HCT116 (cell line): ENCODE data around the gene POM121C. TPM values are rescaled to one million over a fixed set of nuclear protein-coding genes. Genes with fewer than 3 reads are reported as not detected.
A peak's percentile ranks its signal among the peaks of the same experiment; 100 is the strongest.
"Not testable (repeated sequence)": the region's sequence is repeated elsewhere in the genome, so short reads cannot be mapped to it uniquely, and the experiment has no call there.

ENCODE experiments used
- ATAC-seq: fragments of 200-7000 bp; cut with Tn5 transposase; 2 replicates; pipeline ENCODE4 v1.9.1; 2020; ENCODE audit warnings: mild to moderate bottlenecking, moderate library complexity
- Bru-seq: library from RNA; stranded (reverse); fragments of 400-500 nt; gene quantifications from one replicate; lab custom pipeline; 2021; lab: Mats Ljungman, UMichigan
- BruChase-seq, 2 experiments: library from RNA; stranded (reverse); fragments of 400-500 nt; gene quantifications; one replicate each; lab custom pipeline; 2021; lab: Mats Ljungman, UMichigan
- BruUV-seq: library from RNA; stranded (reverse); fragments of 400-500 nt; replicated peaks from 2 replicates; lab custom pipeline; 2021; lab: Mats Ljungman, UMichigan
- CTCF ChIA-PET: fragments of 300-600 bp; sonication (Branson Sonifier 250); formaldehyde crosslinking; loops from one replicate; lab custom pipeline; 2021; ENCODE audit warnings: antibody characterized with exemption; lab: Charles Lee
- POLR2A ChIA-PET: fragments of 300-600, 350-600 bp; sonication (Branson Sonifier 250); formaldehyde crosslinking; loops from one replicate; lab custom pipeline; 2021; ENCODE audit warnings: antibody characterized with exemption; lab: Charles Lee
- RAD21 ChIA-PET, 2 experiments: fragments of 300-600 bp; sonication (Branson Sonifier 250); formaldehyde crosslinking; loops; one replicate each; lab custom pipeline; 2023; ENCODE audit warnings: low total read pairs in 2 of 2; ENCODE audit not compliant: uncharacterized antibody in 2 of 2, unreplicated experiment in 2 of 2, low non-redundant PET in 1 of 2; lab: Charles Lee
- DNase-seq: peaks from one replicate; pipeline ENCODE4 v3.0.0-alpha.2; 2010; ENCODE audit warnings: low read depth, low spot score
- H2AFZ ChIP-seq: fragments of 200-600 bp; shearing (Covaris generic), sonication (generic); 2 replicates; pipeline ENCODE4 v1.6.1; 2017; ENCODE audit warnings: low read depth, mixed run types, mixed read lengths, antibody characterized with exemption, low read length; ENCODE audit not compliant: poor library complexity, severe bottlenecking
- H3K27ac ChIP-seq: 2 replicates; pipeline ENCODE4 v1.5.1; 2012; ENCODE audit warnings: low read depth, low read length
- H3K27me3 ChIP-seq: fragments of 200-600 bp; sonication (generic); 2 replicates; pipeline ENCODE4 v1.6.1; 2016; ENCODE audit warnings: mixed run types, low read length, mixed read lengths; ENCODE audit not compliant: insufficient read depth
- H3K36me3 ChIP-seq, 2 experiments: fragments of 200-500 bp in 1 of 2; fragments of 200-600 bp in 1 of 2; sonication (Bioruptor generic) in 1 of 2; sonication (generic) in 1 of 2; 2 replicates each; pipeline versions ENCODE4 v1.5.1 to v1.6.1; 2014 to 2016; ENCODE audit warnings: low read length in 2 of 2, inconsistent platforms in 1 of 2, mixed read lengths in 1 of 2, mixed run types in 1 of 2; ENCODE audit not compliant: insufficient read depth in 2 of 2, control insufficient read depth in 1 of 2
- H3K4me1 ChIP-seq, 2 experiments: fragments of 200-600 bp in 1 of 2; sonication (generic) in 1 of 2; 2 replicates each; pipeline versions ENCODE4 v1.5.1 to v1.6.1; 2012 to 2017; ENCODE audit warnings: low read length in 2 of 2, inconsistent platforms in 1 of 2, mild to moderate bottlenecking in 1 of 2, mixed read lengths in 1 of 2, mixed run types in 1 of 2, moderate library complexity in 1 of 2; ENCODE audit not compliant: insufficient read depth in 2 of 2, control insufficient read depth in 1 of 2
- H3K4me2 ChIP-seq: fragments of 200-600 bp; sonication (generic); 2 replicates; pipeline ENCODE4 v1.6.1; 2017; ENCODE audit warnings: mixed run types, low read length, mixed read lengths
- H3K4me3 ChIP-seq, 2 experiments: fragments of 200-600 bp in 1 of 2; sonication (generic) in 1 of 2; replicated peaks in 1 of 2; 2 replicates each; pipeline ENCODE4 v1.5.1; 2011 to 2016; ENCODE audit warnings: low read length in 2 of 2, control low read depth in 1 of 2, low read depth in 1 of 2, mild to moderate bottlenecking in 1 of 2, mixed read lengths in 1 of 2, mixed run types in 1 of 2
- H3K79me2 ChIP-seq: fragments of 200-600 bp; sonication (generic); 2 replicates; pipeline ENCODE4 v1.6.1; 2017; ENCODE audit warnings: mild to moderate bottlenecking, mixed run types, low read length, moderate library complexity, mixed read lengths; ENCODE audit not compliant: insufficient read depth
- H3K9ac ChIP-seq: fragments of 200-600 bp; sonication (generic); 2 replicates; pipeline ENCODE4 v1.6.1; 2016; ENCODE audit warnings: low read length, mixed read lengths
- H3K9me2 ChIP-seq: fragments of 200-600 bp; sonication (generic), shearing (Covaris generic); 2 replicates; pipeline ENCODE4 v1.6.1; 2017; ENCODE audit warnings: mixed run types, mild to moderate bottlenecking, moderate library complexity; ENCODE audit not compliant: insufficient read depth
- H3K9me3 ChIP-seq, 2 experiments: fragments of 200-500 bp in 1 of 2; fragments of 200-600 bp in 1 of 2; sonication (Bioruptor generic) in 1 of 2; sonication (generic) in 1 of 2; 2 replicates each; pipeline ENCODE4 v1.6.1; 2014 to 2017; ENCODE audit warnings: low read length in 2 of 2, mixed read lengths in 2 of 2, inconsistent platforms in 1 of 2, low read depth in 1 of 2, mild to moderate bottlenecking in 1 of 2, mixed run types in 1 of 2, moderate library complexity in 1 of 2; ENCODE audit not compliant: control insufficient read depth in 1 of 2, insufficient read depth in 1 of 2
- H4K20me1 ChIP-seq: fragments of 200-600 bp; sonication (generic), shearing (Covaris generic); 2 replicates; pipeline ENCODE4 v1.6.1; 2017; ENCODE audit warnings: mixed run types, mild to moderate bottlenecking, moderate library complexity; ENCODE audit not compliant: insufficient read depth
- EGR1 ChIP-seq: IDR thresholded peaks from 2 replicates; pipeline ENCODE4 v1.6.1; 2012; ENCODE audit warnings: low read depth
- ELF1 ChIP-seq: IDR thresholded peaks from 2 replicates; pipeline ENCODE4 v1.6.1; 2012; ENCODE audit warnings: low read depth, borderline replicate concordance
- JUND ChIP-seq: IDR thresholded peaks from 2 replicates; pipeline ENCODE4 v1.6.1; 2012
- MAX ChIP-seq: IDR thresholded peaks from 2 replicates; pipeline ENCODE4 v1.6.1; 2012
- POLR2A ChIP-seq: IDR thresholded peaks from 2 replicates; pipeline ENCODE4 v1.7.0; 2011; ENCODE audit warnings: borderline replicate concordance; ENCODE audit not compliant: insufficient read depth, insufficient read length; ENCODE audit errors: extremely low read depth
- POLR2AphosphoS5 ChIP-seq: IDR thresholded peaks from 2 replicates; pipeline ENCODE4 v1.6.1; 2011; ENCODE audit warnings: mild to moderate bottlenecking, low read depth, low read length, moderate library complexity
- SP1 ChIP-seq: IDR thresholded peaks from 2 replicates; pipeline ENCODE4 v1.6.1; 2012; ENCODE audit warnings: low read depth
- TCF7L2 ChIP-seq: IDR thresholded peaks from 2 replicates; pipeline ENCODE4 v1.7.0; 2011; ENCODE audit warnings: borderline replicate concordance, inconsistent platforms; ENCODE audit not compliant: insufficient read depth, insufficient read length; ENCODE audit errors: extremely low read depth
- YY1 ChIP-seq: IDR thresholded peaks from 2 replicates; pipeline ENCODE4 v1.6.1; 2011; ENCODE audit warnings: low read length, low read depth, moderate library complexity, mild to moderate bottlenecking; ENCODE audit not compliant: insufficient replicate concordance; ENCODE audit errors: extremely low read depth
- ZFX ChIP-seq: fragments of 450-650 bp; IDR thresholded peaks from 2 replicates; pipeline ENCODE4 v1.6.1; 2017
- intact Hi-C: fragments of 100-400 bp; cut with micrococcal nuclease; formaldehyde crosslinking; loops from 2 replicates; pipeline ENCODE4 v1.10.0; 2022
- long read RNA-seq: library from polyadenylated mRNA; unstranded; transcript quantifications from one replicate; pipeline ENCODE4 v2.0.0, GENCODE V29; 2021; ENCODE audit not compliant: unreplicated experiment
- polyA plus RNA-seq: library from polyadenylated mRNA; unstranded; fragments of >200 nt; gene quantifications from 2 replicates; pipeline ENCODE4 v1.2.1, GENCODE V29; 2012; ENCODE audit warnings: missing spikeins
- total RNA-seq: library from RNA; stranded (reverse); gene quantifications from one replicate; pipeline ENCODE4 v1.2.1, GENCODE V29; 2021; ENCODE audit not compliant: unreplicated experiment

The POM121C gene
- 61.0 TPM for total RNA-seq
- polyA plus RNA-seq, result 41.3 and 42.4 TPM in 2 replicates
- Bru-seq, nascent RNA, result percentile 81 among the genes with signal in this experiment
- percentile 88 among the genes with signal in this experiment for BruChase-seq, experiment 1, labeled RNA remaining after a 6-hour chase
- percentile 86 among the genes with signal in this experiment for BruChase-seq, experiment 2, labeled RNA remaining after a 2-hour chase
- long read RNA-seq, full-length matches to known transcripts, result 2 of 74 reads
- long read RNA-seq, partial matches to known transcripts, result 22 of 74 reads
- long read RNA-seq, other reads (novel, unspliced or antisense), result 50 of 74 reads

DNA sequence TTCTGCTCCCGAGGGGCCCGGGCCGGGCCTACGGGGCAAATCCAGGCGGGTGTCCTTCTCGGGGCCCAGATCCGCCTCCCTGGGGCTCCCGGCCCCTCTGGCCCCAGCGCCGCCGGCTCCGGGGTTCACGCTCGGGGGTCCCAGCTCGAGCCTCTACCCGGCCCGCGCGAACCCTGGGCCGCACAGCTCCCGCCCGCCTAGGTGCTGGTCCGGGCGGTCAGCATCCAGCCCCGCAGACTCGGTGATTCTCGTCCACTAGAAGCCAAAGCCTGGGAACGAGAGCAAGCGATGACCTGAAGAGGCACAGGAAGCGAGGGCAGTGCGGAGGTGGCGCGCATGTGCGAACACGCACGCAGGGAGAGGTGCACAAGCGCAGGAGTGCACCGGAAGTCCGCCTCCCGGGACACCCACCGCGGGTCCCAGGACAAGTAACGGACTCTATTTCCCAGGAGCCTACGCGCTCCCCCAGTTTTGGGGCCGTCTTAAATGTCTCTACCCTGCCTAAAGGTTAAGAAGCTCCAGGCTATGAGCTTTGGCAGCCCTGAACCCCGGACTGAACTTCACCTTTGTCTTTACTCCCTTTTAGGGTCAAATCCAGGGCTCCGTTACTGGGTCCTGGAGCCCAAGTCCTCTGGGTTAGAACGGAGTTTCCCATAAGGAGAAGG is at the start of gene POM121C:
POM121C (minus strand) TSS at position 321 of the 665 bp plus-strand sequence. CDS start 44,803 bp downstream, outside the sequence.
- POLR2A ChIA-PET, result not testable (repeated sequence)
- intact Hi-C loops, result loop anchor here (10.0 kb wide), 1 partner anchor 269 kb away; no protein-coding TSS in a partner anchor

DNA sequence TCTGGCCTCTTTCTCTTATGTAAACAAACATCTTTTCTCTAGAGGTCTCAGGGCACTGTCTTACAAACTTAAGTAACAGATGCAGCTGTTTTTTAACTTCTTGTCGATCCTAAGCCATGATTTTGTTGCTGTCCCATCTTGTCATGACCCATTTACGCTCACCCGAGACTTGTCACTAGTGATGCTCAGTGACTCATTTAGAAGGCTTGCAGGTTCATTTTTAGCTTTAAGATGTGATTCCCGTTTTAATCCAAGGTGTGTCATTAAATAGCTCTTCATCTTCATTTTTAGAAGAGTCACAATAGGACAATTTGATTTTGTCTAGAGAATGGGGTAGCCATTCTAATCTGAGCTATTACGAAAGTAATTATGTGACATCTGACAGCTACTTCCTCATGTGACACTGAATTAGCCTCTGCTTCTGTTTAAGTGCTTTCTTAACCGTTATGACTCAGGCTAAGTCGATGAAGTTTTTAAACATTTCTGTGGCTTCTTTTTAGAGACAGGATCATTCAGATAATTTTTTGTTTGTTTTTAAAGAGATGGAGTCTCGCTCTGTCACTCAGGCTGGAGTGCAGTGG is 48.7 kb upstream of the POM121C start:
- Histone ChIP-seq H3K4me1 (peaks cover 24 to 33% of the 10 kb centered on the region in 2 experiments), H3K9me3 (no peaks in the 10 kb centered on the region), H3K9ac (no peak overlapping the region), H4K20me1 (no peaks in the 10 kb centered on the region), H3K4me3 (no peak overlapping the region), H3K4me2 (peak overlapping the region; percentile 23; the same call in 1 of the 2 replicates), H3K27ac (no peak overlapping the region), H3K36me3 (peaks cover 0 to 4% of the 10 kb centered on the region in 2 experiments; a peak in 1 of 4 replicates), H3K27me3 (no peaks in the 10 kb centered on the region), H3K79me2 (no peaks in the 10 kb centered on the region), H3K9me2 (no peaks in the 10 kb centered on the region), H2AFZ (no peak overlapping the region)
- ATAC-seq, result no peak
- TF ChIP-seq MAX, result no peak
- TF ChIP-seq JUND, result no peak
- TF ChIP-seq TCF7L2, result no peak
- ChIA-PET CTCF (no interaction called here), RAD21 (no interaction called here), POLR2A (no interaction called here)
- DNase-seq, result no peak
- intact Hi-C loops, result no loop called here
- no TSS peak for BruUV-seq

More for the DNA sequence above, at the start of gene POM121C:
- H3K9me3 ChIP-seq, H3K9me2 ChIP-seq, H3K4me1 ChIP-seq, H3K27me3 ChIP-seq, CTCF ChIA-PET, H3K36me3 ChIP-seq, RAD21 ChIA-PET, H2AFZ ChIP-seq, H4K20me1 ChIP-seq, BruUV-seq: not testable (repeated sequence)
- Histone ChIP-seq H3K4me2 (peak within 1 kb of the TSS; percentile 74), H3K27ac (peak within 1 kb of the TSS; percentile 81), H3K4me3 (peak within 1 kb of the TSS; percentile 62 to 79), H3K79me2 (peaks cover 17% of the 10 kb centered on the region), H3K9ac (peak within 1 kb of the TSS; percentile 82)
- DNase-seq (peak; percentile 75), ATAC-seq (peak; percentile 100)
- TF ChIP-seq ZFX (peak; percentile 53; the same call in 1 of the 2 replicates), SP1 (peak; percentile 29; the same call in 1 of the 2 replicates), MAX (peak; percentile 58; the same call in 1 of the 2 replicates), POLR2A (peak; percentile 36), YY1 (peak; percentile 8), EGR1 (peak; percentile 65), ELF1 (peak; percentile 47; the same call in 1 of the 2 replicates), POLR2AphosphoS5 (peak; percentile 90)
